Osteocyte (in vitro differentiated cells): ENCODE measurements around the gene OR11H12. TPM values are rescaled to one million over a fixed set of nuclear protein-coding genes. Genes with fewer than 3 reads are reported as not detected.
"Not testable (repeated sequence)": the region's sequence is repeated elsewhere in the genome, so short reads cannot be mapped to it uniquely, and the experiment has no call there.

ENCODE experiments used
- DNase-seq: peaks from one replicate; pipeline ENCODE4 v3.0.0; 2021; ENCODE audit warnings: mixed read lengths; ENCODE audit not compliant: unreplicated experiment; ENCODE audit errors: extremely low spot score
- H3K27ac Mint-ChIP-seq: one replicate; pipeline ENCODE4 v1.8.0; 2021; ENCODE audit warnings: mild to moderate bottlenecking, mixed read lengths; ENCODE audit not compliant: unreplicated experiment
- H3K27me3 Mint-ChIP-seq: one replicate; pipeline ENCODE4 v1.8.0; 2021; ENCODE audit warnings: mixed read lengths; ENCODE audit not compliant: unreplicated experiment
- H3K36me3 Mint-ChIP-seq: one replicate; pipeline ENCODE4 v1.8.0; 2021; ENCODE audit warnings: mixed read lengths; ENCODE audit not compliant: unreplicated experiment
- H3K4me1 Mint-ChIP-seq: one replicate; pipeline ENCODE4 v1.8.0; 2021; ENCODE audit warnings: mixed read lengths; ENCODE audit not compliant: unreplicated experiment
- H3K4me3 Mint-ChIP-seq: one replicate; pipeline ENCODE4 v1.8.0; 2021; ENCODE audit warnings: mild to moderate bottlenecking, moderate library complexity, mixed read lengths; ENCODE audit not compliant: unreplicated experiment
- H3K9me3 Mint-ChIP-seq: one replicate; pipeline ENCODE4 v1.8.0; 2021; ENCODE audit warnings: mixed read lengths; ENCODE audit not compliant: unreplicated experiment
- long read RNA-seq: library from polyadenylated mRNA; unstranded; transcript quantifications from one replicate; pipeline ENCODE4 v2.0.0, GENCODE V29; 2021
- total RNA-seq: library from RNA; stranded (reverse); gene quantifications from 2 replicates; pipeline ENCODE4 v1.2.1, GENCODE V29; 2021

OR11H12 gene
- not detected in 2 replicates for total RNA-seq
- long read RNA-seq, result 0 reads

- not testable (repeated sequence) for DNase-seq, H3K36me3 Mint-ChIP-seq, H3K4me1 Mint-ChIP-seq, H3K27ac Mint-ChIP-seq, H3K9me3 Mint-ChIP-seq, H3K27me3 Mint-ChIP-seq, H3K4me3 Mint-ChIP-seq
These were observed at the start of gene OR11H12 for GRCh38 chr14:18600817-18601216. TSS of gene OR11H12 (plus strand) at chr14:18601117. CDS start at chr14:18601117, 0 bp downstream.

- not testable (repeated sequence) for DNase-seq, H3K4me3 Mint-ChIP-seq, H3K9me3 Mint-ChIP-seq, H3K36me3 Mint-ChIP-seq, H3K27ac Mint-ChIP-seq, H3K4me1 Mint-ChIP-seq, H3K27me3 Mint-ChIP-seq
These were observed 18.0 kb upstream of the OR11H12 start for GRCh38 chr14:18582908-18583307.

- not testable (repeated sequence) for H3K27me3 Mint-ChIP-seq, H3K36me3 Mint-ChIP-seq, H3K4me3 Mint-ChIP-seq, DNase-seq, H3K4me1 Mint-ChIP-seq, H3K27ac Mint-ChIP-seq, H3K9me3 Mint-ChIP-seq
These were observed 25.8 kb downstream of the OR11H12 start for GRCh38 chr14:18626610-18627213.

- not testable (repeated sequence) for H3K4me1 Mint-ChIP-seq, H3K9me3 Mint-ChIP-seq, H3K27ac Mint-ChIP-seq, H3K4me3 Mint-ChIP-seq, DNase-seq, H3K36me3 Mint-ChIP-seq, H3K27me3 Mint-ChIP-seq
These were observed 35.1 kb downstream of the OR11H12 start for GRCh38 chr14:18636066-18636465.

GRCh38 chr14:18638032-18638431 lies 37.1 kb downstream of the OR11H12 start:
- not testable (repeated sequence) for H3K27ac Mint-ChIP-seq, H3K4me1 Mint-ChIP-seq, H3K9me3 Mint-ChIP-seq, H3K27me3 Mint-ChIP-seq, H3K4me3 Mint-ChIP-seq, H3K36me3 Mint-ChIP-seq, DNase-seq

GRCh38 chr14:18638785-18639184 lies 37.9 kb downstream of the OR11H12 start:
- H3K27ac Mint-ChIP-seq, H3K4me3 Mint-ChIP-seq, H3K9me3 Mint-ChIP-seq, H3K36me3 Mint-ChIP-seq, DNase-seq, H3K27me3 Mint-ChIP-seq, H3K4me1 Mint-ChIP-seq: not testable (repeated sequence)

GRCh38 chr14:18646075-18646730 lies 45.3 kb downstream of the OR11H12 start:
- H3K4me1 Mint-ChIP-seq, H3K4me3 Mint-ChIP-seq, H3K9me3 Mint-ChIP-seq, H3K36me3 Mint-ChIP-seq, H3K27ac Mint-ChIP-seq, DNase-seq, H3K27me3 Mint-ChIP-seq: not testable (repeated sequence)
